ENCODE data around the gene PRPSAP1.
"Not testable (repeated sequence)": the region's sequence is repeated elsewhere in the genome, so short reads cannot be mapped to it uniquely, and the experiment has no call there.

PRPSAP1 gene

GRCh38 chr17:76357597-76358158, 4.0 kb upstream of the PRPSAP1 start:
- DNase-seq = no peak

- DNase-seq = no peak
Measured at GRCh38 chr17:76356803-76357456, 3.2 kb upstream of the PRPSAP1 start.

DNA sequence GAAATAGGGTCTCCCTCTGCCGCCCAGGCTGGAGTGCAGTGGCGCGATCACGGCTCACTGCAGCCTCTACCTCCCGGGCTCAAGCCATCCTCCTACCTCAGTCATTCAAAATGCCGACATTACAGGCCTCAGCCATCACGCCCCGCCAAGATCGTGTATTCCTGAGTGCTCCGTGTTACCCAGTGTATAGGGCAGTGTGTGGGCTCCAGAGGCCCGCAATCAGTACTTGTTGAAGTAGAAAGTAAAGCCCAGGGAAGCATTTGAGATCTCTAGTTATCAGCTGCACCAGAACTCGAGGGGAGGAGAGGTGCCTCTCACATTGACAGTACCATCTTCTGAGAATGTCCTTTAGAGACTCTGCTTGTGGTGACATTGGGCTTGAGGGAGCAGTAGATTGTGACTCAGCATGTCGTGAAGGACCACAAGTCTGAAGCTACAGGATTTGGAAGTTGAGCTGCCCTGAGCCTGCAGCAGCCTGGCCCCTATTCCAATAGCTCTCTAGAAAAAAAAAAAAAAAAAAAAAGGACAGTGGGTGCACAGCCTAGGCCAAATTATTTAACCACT, 1.1 kb upstream of the PRPSAP1 start:
- peak; percentile 17 for DNase-seq

- DNase-seq = no peak
Measured at GRCh38 chr17:76354317-76354729, 607 bp upstream of the PRPSAP1 start.

DNA sequence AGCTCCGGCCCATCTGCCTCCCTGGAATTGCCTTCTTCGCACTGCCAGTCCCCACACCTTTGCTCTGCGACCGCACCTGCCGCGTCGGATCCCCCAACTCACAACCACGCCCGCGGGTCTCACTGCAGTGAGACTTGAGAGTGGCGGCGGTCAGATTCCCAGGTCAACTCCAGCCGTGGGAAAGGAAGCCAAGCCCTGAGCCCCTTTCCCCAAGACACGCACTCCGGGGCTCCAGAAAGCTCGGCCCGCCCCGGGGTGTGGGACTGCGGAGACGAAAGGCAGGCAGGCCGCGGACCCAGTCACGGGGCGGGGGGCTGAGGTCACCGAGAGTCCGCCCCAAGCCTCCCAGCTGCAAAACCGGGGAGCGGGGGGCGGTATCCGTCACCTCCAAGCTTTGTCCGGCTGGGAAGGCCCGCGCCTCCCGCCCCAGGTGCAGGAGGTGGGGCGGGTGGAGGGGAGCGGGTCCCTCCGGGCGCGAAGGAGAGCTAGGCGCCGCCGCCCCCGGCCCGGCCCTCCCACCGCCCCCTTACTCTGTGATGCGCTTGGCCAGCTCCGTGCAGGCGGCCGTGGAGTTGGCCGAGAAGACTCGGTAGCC, 615 bp downstream of the PRPSAP1 start:
- peak; percentile 48 for DNase-seq

DNA sequence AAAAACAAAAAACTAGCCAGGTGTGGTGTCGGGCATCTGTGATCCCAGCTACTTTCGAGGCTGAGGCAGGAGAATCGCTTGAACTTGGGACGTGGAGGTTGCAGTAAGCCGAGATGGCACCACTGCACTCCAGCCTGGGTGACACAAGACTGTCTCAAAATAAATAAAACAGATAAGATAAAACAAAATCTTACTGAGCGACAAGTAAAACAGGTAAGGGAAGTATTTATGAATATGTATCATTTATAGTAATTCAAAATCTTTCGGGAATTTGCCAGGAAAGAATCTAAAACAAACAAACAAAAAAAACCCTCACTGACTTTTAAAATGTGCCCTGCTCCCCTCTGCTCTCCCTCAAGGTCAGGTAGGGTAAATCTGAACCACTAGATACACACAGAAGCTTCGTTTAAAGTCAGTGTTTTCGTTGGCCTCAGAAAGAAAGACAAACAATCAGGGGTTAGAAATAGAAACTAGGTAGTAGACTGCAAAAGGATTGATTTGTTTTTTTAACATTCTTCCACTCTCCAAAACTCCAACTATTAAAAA, 2.1 kb downstream of the PRPSAP1 start:
- DNase-seq = no peak

- no peak for DNase-seq
Measured at GRCh38 chr17:76350463-76350862, 3.3 kb downstream of the PRPSAP1 start.

DNA sequence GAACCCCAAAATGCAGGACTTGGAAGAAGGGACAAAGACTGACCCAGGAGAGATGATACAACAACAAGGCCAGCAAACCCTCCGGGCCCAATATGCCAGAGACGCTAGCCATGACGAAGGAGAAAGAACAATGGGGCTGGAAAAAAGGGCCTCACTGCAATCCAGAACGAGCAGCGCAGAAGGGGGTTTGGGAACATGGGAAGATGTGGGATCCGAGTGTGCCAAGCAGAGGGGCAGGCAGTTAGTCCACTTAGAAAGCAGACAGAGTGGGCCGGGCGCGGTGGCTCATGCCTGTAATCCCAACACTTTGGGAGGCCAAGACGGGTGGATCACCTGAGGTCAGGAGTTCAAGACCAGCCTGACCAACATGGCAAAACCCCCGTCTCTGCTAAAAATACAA, 6.8 kb downstream of the PRPSAP1 start:
- not testable (repeated sequence) for DNase-seq

GRCh38 chr17:76345377-76345974, 8.2 kb downstream of the PRPSAP1 start:
- DNase-seq = no peak

DNA sequence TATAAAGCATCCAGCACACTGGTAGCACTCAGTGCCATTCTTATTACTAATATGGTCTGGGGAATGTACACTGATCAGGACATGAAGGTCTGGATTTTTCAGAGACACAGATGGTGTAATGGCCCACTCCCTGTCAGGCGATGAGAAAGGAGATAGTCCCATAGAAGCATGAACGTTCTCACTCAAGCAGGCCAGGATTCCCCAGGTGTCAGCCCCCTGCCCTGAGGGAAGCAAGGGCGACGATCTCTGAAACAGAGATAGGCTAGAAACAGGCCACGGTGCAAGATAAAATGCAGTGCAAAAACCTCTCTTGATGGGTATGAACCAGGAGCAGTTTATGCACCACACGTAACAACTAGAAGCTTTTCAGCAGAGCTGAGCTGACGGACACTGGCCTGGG, 10.6 kb downstream of the PRPSAP1 start:
- no peak for DNase-seq

DNA sequence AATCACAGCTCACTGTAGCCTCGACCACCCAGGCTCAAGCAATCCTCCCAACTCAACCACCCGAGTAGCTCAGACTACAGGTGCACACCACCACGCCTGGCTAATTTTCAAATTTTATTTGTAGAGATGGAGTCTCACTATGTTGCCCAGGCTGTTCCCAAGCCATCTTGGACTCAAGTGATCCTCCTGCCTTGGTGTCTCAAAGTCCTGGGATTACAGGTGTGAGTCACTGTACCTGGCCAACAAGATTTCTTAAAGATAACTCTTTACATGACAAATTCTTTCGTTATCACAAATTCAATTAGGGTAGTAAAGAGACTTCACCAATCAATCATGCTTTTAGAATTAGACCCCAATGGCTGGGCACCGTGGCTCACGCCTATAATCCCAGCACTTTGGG, 12.4 kb downstream of the PRPSAP1 start:
- DNase-seq = no peak

DNA sequence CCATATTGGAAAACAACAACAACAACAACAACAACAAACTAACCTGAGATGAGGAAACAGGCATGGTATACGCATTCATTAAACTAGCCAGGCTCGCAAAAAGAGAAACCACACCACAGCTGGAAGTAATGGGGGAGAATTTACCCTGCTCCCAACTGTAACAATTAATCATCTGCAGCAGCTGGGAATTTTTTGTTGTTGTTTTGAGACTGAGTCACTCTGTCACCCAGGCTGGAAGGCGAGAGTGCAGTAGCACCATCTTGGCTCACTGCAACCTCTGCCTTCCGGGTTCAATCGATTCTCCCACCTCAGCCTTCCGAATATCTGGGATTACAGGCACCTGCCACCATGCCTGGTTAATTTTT, 16.3 kb downstream of the PRPSAP1 start:
- no peak for DNase-seq

GRCh38 chr17:76336756-76337412, 16.8 kb downstream of the PRPSAP1 start:
- DNase-seq = no peak

- DNase-seq = no peak
Measured at GRCh38 chr17:76335716-76336381, 17.9 kb downstream of the PRPSAP1 start.

DNA sequence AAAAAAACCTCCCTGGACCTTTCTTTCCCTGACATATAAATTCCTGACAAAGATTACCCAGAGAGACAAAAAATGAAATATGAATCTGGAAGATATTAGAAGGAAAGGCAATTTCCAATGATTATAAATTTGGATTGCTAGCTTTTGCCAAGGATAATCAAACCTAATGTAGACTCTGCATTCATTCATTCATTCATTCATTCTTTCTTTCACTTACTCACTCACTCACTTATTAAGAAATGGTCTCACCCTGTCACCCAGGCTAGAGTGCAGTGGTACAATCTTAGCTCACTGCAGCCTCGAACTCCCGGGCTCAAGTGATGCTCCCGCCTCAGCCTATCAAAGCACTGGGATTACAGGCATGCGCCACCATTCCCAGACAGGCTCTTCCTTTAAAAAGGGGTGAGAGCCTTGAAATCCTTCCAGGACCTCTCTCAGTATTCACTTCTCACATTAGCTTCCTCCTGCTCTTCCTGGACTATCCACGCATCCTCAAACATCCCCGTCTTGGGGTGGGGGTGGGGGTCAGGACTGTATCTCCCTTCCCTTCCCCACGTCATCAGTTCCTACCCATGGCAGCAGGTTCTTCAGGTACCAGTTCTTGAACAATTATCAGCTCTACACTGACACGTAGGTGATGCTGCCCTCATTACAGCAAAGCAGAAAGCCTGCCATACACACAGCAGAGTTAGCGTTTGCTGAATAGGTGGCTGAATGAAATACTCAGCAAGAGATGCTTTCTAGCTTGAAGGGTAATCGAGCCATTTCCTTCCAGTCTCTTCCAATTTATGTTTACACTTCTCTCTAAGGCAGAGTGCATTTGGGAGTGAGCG, 19.8 kb downstream of the PRPSAP1 start:
- DNase-seq = no peak

GRCh38 chr17:76331083-76331482, 22.6 kb downstream of the PRPSAP1 start:
- no peak for DNase-seq

GRCh38 chr17:76329664-76330063, 24.1 kb downstream of the PRPSAP1 start:
- DNase-seq = no peak

- DNase-seq = no peak
Measured at GRCh38 chr17:76327696-76328095, 26.0 kb downstream of the PRPSAP1 start.

DNA sequence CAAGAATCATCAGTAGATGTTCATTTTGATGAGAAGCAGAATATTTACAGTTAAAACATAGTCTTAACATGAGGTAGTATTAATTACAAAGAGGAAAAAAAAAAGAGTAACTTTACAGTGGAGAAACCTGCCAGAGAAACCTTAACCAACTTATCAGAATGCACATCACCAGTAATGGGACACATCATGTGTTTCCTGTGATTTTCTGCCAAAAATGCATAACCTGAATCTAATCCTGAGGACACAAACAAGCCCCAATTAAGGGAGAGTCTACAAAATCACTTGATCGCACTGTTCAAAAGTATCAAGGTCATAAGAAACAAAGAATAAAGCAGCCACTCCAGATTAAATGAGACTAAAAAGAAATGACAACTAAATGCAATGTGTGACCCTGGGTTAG, 27.4 kb downstream of the PRPSAP1 start:
- DNase-seq = no peak

- no peak for DNase-seq
Measured at GRCh38 chr17:76318586-76318985, 35.1 kb downstream of the PRPSAP1 start.

DNA sequence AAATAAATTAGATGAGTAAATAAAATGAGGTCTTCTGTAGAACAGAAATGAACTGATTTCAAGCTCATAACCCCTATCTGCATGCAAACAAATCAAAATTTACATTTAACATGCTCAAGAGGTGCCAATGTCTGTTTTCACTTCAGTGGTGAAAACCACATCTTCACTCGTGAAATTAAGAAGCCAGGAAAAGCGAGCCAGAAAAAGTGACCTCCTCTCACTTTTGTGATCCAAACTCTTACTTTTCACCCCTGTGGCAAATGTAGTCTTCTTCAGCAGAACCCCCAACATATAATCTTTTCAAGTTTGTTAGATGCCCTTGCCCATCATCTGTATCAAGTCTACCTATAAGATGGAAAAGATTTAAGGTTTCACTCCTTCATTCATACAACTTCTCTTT, 36.2 kb downstream of the PRPSAP1 start:
- DNase-seq = no peak
